ENCODE data around the gene EGF.

The EGF gene

DNA sequence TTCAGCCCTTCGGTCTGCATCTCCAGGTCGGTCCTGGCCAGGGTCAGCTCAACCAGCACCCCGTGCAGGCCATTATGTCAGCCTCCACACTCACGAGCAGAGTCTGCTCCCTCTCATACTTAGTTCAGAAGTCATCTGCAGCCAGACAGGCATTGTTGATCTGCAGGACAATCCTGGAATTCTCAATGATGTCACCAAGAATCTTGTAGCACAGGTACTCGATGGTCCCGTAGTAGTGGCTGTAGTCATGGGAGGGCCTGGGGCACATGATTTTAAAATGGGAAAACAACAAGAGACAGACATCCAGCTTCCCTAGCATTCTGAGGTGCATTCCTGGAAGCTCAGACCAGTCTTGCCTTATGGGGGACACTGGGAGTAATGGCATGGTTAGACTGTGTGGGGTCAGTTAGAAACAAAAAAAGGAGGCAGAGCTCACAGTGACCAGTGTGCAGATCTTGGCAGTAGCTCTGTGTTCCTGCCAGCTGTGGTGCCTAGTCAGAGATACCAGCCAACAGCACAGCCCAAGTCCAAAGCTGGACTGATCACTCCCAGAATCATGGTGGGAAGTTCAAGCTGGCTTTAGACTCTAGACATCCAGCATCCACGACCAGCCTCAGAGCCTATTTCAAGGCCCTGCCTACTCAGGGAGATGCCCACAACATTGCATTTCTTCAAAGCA, 32.9 kb upstream of the EGF start:
- H2AK5ac ChIP-seq (ENCODE audit: low read length) = no peak overlapping the region
- no peak overlapping the region for H3K9ac ChIP-seq (ENCODE audit: low read length)
- H3K9me3 ChIP-seq (ENCODE audit: insufficient read depth, low read depth, low read length) = peaks cover 4% of the 10 kb centered on the region
- no peaks in the 10 kb centered on the region for H3K27me3 ChIP-seq (ENCODE audit: insufficient read depth, low read length)
- no peak overlapping the region for H3K4ac ChIP-seq (ENCODE audit: low read depth, low read length)
- no peak overlapping the region for H3K27ac ChIP-seq (ENCODE audit: low read depth, low read length)
- peaks cover 2% of the 10 kb centered on the region for H3K79me1 ChIP-seq (ENCODE audit: low read length)
- no CpG with 5 or more reads among the region's 7 CpGs for WGBS (ENCODE audit: extremely low coverage, insufficient coverage, insufficient read length)
- no peaks in the 10 kb centered on the region for H3K36me3 ChIP-seq (ENCODE audit: control insufficient read depth in 1 of 2, insufficient read depth in 2 of 2, low read length in 2 of 2)
- H3K4me3 ChIP-seq (ENCODE audit: low read depth, low read length) = peak overlapping the region; percentile 1
- H2BK5ac ChIP-seq (ENCODE audit: low read depth, low read length, poor library complexity) = no peak overlapping the region
- peak overlapping the region; percentile 14 for H3K14ac ChIP-seq (ENCODE audit: low read length)
- no peaks in the 10 kb centered on the region for H3K79me2 ChIP-seq (ENCODE audit: control insufficient read depth, insufficient read depth, low read length, poor library complexity)
- H4K12ac ChIP-seq (ENCODE audit: low read depth, low read length) = no peak overlapping the region
- peaks cover 10 to 13% of the 10 kb centered on the region in 2 experiments for H3K4me1 ChIP-seq (ENCODE audit: control insufficient read depth in 1 of 2, insufficient read depth in 2 of 2, low read length in 2 of 2)
- no peak overlapping the region for H2BK120ac ChIP-seq (ENCODE audit: insufficient read depth, low read length, poor library complexity)
- DNase-seq = peak; percentile 86 to 95
- H4K91ac ChIP-seq (ENCODE audit: low read depth, low read length) = no peak overlapping the region
- H3K18ac ChIP-seq (ENCODE audit: low read length) = no peak overlapping the region
- H3K4me2 ChIP-seq (ENCODE audit: low read length) = no peak overlapping the region
- no peak overlapping the region for H2AFZ ChIP-seq (ENCODE audit: insufficient read depth, low read length, poor library complexity)
- peak overlapping the region; percentile 2 for H4K8ac ChIP-seq (ENCODE audit: low read depth, low read length)
- no peak overlapping the region for H3K23ac ChIP-seq (ENCODE audit: low read length)
- peak overlapping the region; percentile 21 for H2BK12ac ChIP-seq (ENCODE audit: low read length)

- Histone ChIP-seq H3K18ac (ENCODE audit: low read length) (no peak overlapping the region), H3K23ac (ENCODE audit: low read length) (no peak overlapping the region), H2BK5ac (ENCODE audit: low read depth, low read length, poor library complexity) (no peak overlapping the region), H4K91ac (ENCODE audit: low read depth, low read length) (no peak overlapping the region), H3K4me1 (ENCODE audit: control insufficient read depth in 1 of 2, insufficient read depth in 2 of 2, low read length in 2 of 2) (no peaks in the 10 kb centered on the region), H3K9me3 (ENCODE audit: insufficient read depth, low read depth, low read length) (no peaks in the 10 kb centered on the region), H3K27ac (ENCODE audit: low read depth, low read length) (no peak overlapping the region), H2AK5ac (ENCODE audit: low read length) (no peak overlapping the region), H2BK120ac (ENCODE audit: insufficient read depth, low read length, poor library complexity) (no peak overlapping the region), H3K4me3 (ENCODE audit: low read depth, low read length) (no peak overlapping the region), H3K9ac (ENCODE audit: low read length) (no peak overlapping the region), H2AFZ (ENCODE audit: insufficient read depth, low read length, poor library complexity) (no peak overlapping the region), H3K14ac (ENCODE audit: low read length) (no peak overlapping the region), H4K12ac (ENCODE audit: low read depth, low read length) (no peak overlapping the region), H3K36me3 (ENCODE audit: control insufficient read depth in 1 of 2, insufficient read depth in 2 of 2, low read length in 2 of 2) (no peaks in the 10 kb centered on the region), H3K79me2 (ENCODE audit: control insufficient read depth, insufficient read depth, low read length, poor library complexity) (no peaks in the 10 kb centered on the region), H3K79me1 (ENCODE audit: low read length) (no peaks in the 10 kb centered on the region), H3K4me2 (ENCODE audit: low read length) (no peak overlapping the region), H4K8ac (ENCODE audit: low read depth, low read length) (no peak overlapping the region), H2BK12ac (ENCODE audit: low read length) (no peak overlapping the region), H3K4ac (ENCODE audit: low read depth, low read length) (no peak overlapping the region), H3K27me3 (ENCODE audit: insufficient read depth, low read length) (no peaks in the 10 kb centered on the region)
- no peak for DNase-seq
These were observed 26.4 kb upstream of the EGF start for GRCh38 chr4:109886303-109886702.

- Histone ChIP-seq H3K4me1 (ENCODE audit: control insufficient read depth in 1 of 2, insufficient read depth in 2 of 2, low read length in 2 of 2) (no peaks in the 10 kb centered on the region), H2BK5ac (ENCODE audit: low read depth, low read length, poor library complexity) (no peak overlapping the region), H3K79me1 (ENCODE audit: low read length) (no peaks in the 10 kb centered on the region), H3K4me3 (ENCODE audit: low read depth, low read length) (no peak overlapping the region), H2AK5ac (ENCODE audit: low read length) (no peak overlapping the region), H3K79me2 (ENCODE audit: control insufficient read depth, insufficient read depth, low read length, poor library complexity) (no peaks in the 10 kb centered on the region), H2BK120ac (ENCODE audit: insufficient read depth, low read length, poor library complexity) (no peak overlapping the region), H4K91ac (ENCODE audit: low read depth, low read length) (no peak overlapping the region), H3K27me3 (ENCODE audit: insufficient read depth, low read length) (no peaks in the 10 kb centered on the region), H3K4me2 (ENCODE audit: low read length) (no peak overlapping the region), H3K9ac (ENCODE audit: low read length) (no peak overlapping the region), H2AFZ (ENCODE audit: insufficient read depth, low read length, poor library complexity) (no peak overlapping the region), H3K36me3 (ENCODE audit: control insufficient read depth in 1 of 2, insufficient read depth in 2 of 2, low read length in 2 of 2) (no peaks in the 10 kb centered on the region), H3K27ac (ENCODE audit: low read depth, low read length) (no peak overlapping the region), H3K14ac (ENCODE audit: low read length) (no peak overlapping the region), H2BK12ac (ENCODE audit: low read length) (no peak overlapping the region), H3K4ac (ENCODE audit: low read depth, low read length) (no peak overlapping the region), H4K12ac (ENCODE audit: low read depth, low read length) (no peak overlapping the region), H3K18ac (ENCODE audit: low read length) (no peak overlapping the region), H3K23ac (ENCODE audit: low read length) (no peak overlapping the region), H3K9me3 (ENCODE audit: insufficient read depth, low read depth, low read length) (no peaks in the 10 kb centered on the region), H4K8ac (ENCODE audit: low read depth, low read length) (no peak overlapping the region)
- DNase-seq = no peak
- no CpG with 5 or more reads among the region's 6 CpGs for WGBS (ENCODE audit: extremely low coverage, insufficient coverage, insufficient read length)
These were observed 25.6 kb upstream of the EGF start for GRCh38 chr4:109887071-109887470.

DNA sequence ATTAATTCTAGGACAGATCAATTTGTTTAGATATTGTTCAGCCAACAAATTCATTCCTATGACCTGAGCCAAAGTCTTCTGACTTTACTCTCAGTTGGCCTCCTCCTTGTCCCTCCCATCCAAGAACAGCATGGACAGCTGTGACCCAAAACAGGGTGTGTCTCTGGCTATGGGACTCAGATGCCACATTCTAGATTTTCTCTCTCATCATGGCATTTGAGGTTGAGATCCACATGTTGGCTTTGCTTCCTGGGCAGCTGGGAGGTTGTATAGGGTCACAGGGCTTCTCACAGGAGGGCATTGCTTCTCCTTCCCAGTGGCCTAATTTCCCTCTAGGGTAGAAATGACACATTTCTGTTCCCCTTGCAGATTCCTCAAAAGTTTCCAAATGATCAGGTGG, 22.6 kb upstream of the EGF start:
- no peak overlapping the region for H3K14ac ChIP-seq (ENCODE audit: low read length)
- no peak overlapping the region for H2AK5ac ChIP-seq (ENCODE audit: low read length)
- no peak overlapping the region for H3K4ac ChIP-seq (ENCODE audit: low read depth, low read length)
- H2BK5ac ChIP-seq (ENCODE audit: low read depth, low read length, poor library complexity) = no peak overlapping the region
- H2BK120ac ChIP-seq (ENCODE audit: insufficient read depth, low read length, poor library complexity) = no peak overlapping the region
- H3K4me3 ChIP-seq (ENCODE audit: low read depth, low read length) = no peak overlapping the region
- H3K79me1 ChIP-seq (ENCODE audit: low read length) = no peaks in the 10 kb centered on the region
- no peak for DNase-seq
- H3K9ac ChIP-seq (ENCODE audit: low read length) = no peak overlapping the region
- H3K27me3 ChIP-seq (ENCODE audit: insufficient read depth, low read length) = no peaks in the 10 kb centered on the region
- H3K18ac ChIP-seq (ENCODE audit: low read length) = no peak overlapping the region
- H3K9me3 ChIP-seq (ENCODE audit: insufficient read depth, low read depth, low read length) = no peaks in the 10 kb centered on the region
- no peak overlapping the region for H3K27ac ChIP-seq (ENCODE audit: low read depth, low read length)
- no peak overlapping the region for H3K4me2 ChIP-seq (ENCODE audit: low read length)
- no peak overlapping the region for H4K8ac ChIP-seq (ENCODE audit: low read depth, low read length)
- H3K23ac ChIP-seq (ENCODE audit: low read length) = no peak overlapping the region
- H4K91ac ChIP-seq (ENCODE audit: low read depth, low read length) = no peak overlapping the region
- no peaks in the 10 kb centered on the region for H3K4me1 ChIP-seq (ENCODE audit: control insufficient read depth in 1 of 2, insufficient read depth in 2 of 2, low read length in 2 of 2)
- H2BK12ac ChIP-seq (ENCODE audit: low read length) = no peak overlapping the region
- H2AFZ ChIP-seq (ENCODE audit: insufficient read depth, low read length, poor library complexity) = no peak overlapping the region
- no peak overlapping the region for H4K12ac ChIP-seq (ENCODE audit: low read depth, low read length)
- H3K36me3 ChIP-seq (ENCODE audit: control insufficient read depth in 1 of 2, insufficient read depth in 2 of 2, low read length in 2 of 2) = no peaks in the 10 kb centered on the region
- no peaks in the 10 kb centered on the region for H3K79me2 ChIP-seq (ENCODE audit: control insufficient read depth, insufficient read depth, low read length, poor library complexity)

All from trophoblast cell (in vitro differentiated cells and primary cell).